Upper lobe of left lung (tissue), 6 donors: ENCODE measurements around the gene ZNF334. TPM values are rescaled to one million over a fixed set of nuclear protein-coding genes. Genes with fewer than 3 reads are reported as not detected.

Source experiments
- ATAC-seq, 2 donors: fragments of 200-7000 bp; cut with Tn5 transposase; one replicate each; pipeline ENCODE4 v1.9.1; 2022; ENCODE audit warnings: mild to moderate bottlenecking in 2 of 2, moderate library complexity in 2 of 2; ENCODE audit not compliant: low FRiP score in 2 of 2
- DNase-seq, 2 donors: peaks; one replicate each; pipeline ENCODE4 v3.0.0-alpha.2; 2019 to 2020
- H3K27ac ChIP-seq, 4 donors: fragments of 200-600 bp; sonication (generic); one replicate each; pipeline ENCODE4 v1.5.1; 2016 to 2019
- H3K27me3 ChIP-seq, 4 donors: fragments of 200-600 bp; sonication (generic); one replicate each; pipeline ENCODE4 v1.5.1; 2017 to 2019
- H3K36me3 ChIP-seq, 4 donors: fragments of 200-600 bp; sonication (generic); one replicate each; pipeline ENCODE4 v1.5.1; 2016 to 2019
- H3K4me1 ChIP-seq, 4 donors: fragments of 200-600 bp; sonication (generic); one replicate each; pipeline ENCODE4 v1.5.1; 2018 to 2019
- H3K4me3 ChIP-seq, 4 donors: fragments of 200-600 bp; sonication (generic); one replicate each; pipeline ENCODE4 v1.5.1; 2017 to 2019; ENCODE audit warnings: mild to moderate bottlenecking in 2 of 4, moderate library complexity in 1 of 4
- H3K9me3 ChIP-seq, 4 donors: fragments of 200-600 bp; sonication (generic); one replicate each; pipeline ENCODE4 v1.5.1; 2018 to 2019
- CTCF ChIP-seq, 6 experiments: fragments of 450-650 bp in 4 of 6; fragments of 200-600 bp in 2 of 6; sonication (generic) in 2 of 6; IDR thresholded peaks; one replicate each; pipeline ENCODE4 v1.5.1; 2016 to 2019; ENCODE audit warnings: antibody characterized with exemption in 6 of 6
- EP300 ChIP-seq, 4 donors: sonication (generic); formaldehyde crosslinking; IDR thresholded peaks; one replicate each; pipeline ENCODE4 v1.5.1; 2017; ENCODE audit warnings: antibody characterized with exemption in 4 of 4, control low read depth in 2 of 4
- POLR2A ChIP-seq, 4 donors: fragments of 450-650 bp; IDR thresholded peaks; one replicate each; pipeline ENCODE4 v1.5.1; 2016 to 2017; ENCODE audit warnings: antibody characterized with exemption in 4 of 4, mild to moderate bottlenecking in 2 of 4
- POLR2AphosphoS5 ChIP-seq, 2 donors: sonication (generic); formaldehyde crosslinking; IDR thresholded peaks; one replicate each; pipeline ENCODE4 v1.5.1; 2017; ENCODE audit warnings: antibody characterized with exemption in 2 of 2
- WGBS, 2 donors: methylation state at CpG; one replicate each; pipeline ENCODE4 v1.1.5; 2017 to 2018; 5-methylcytosine and 5-hydroxymethylcytosine counted together
- total RNA-seq, 6 donors: library from RNA; depleted of rRNA in 4 of 6; stranded (reverse); fragments of >200 nt in 4 of 6; gene quantifications; one replicate each; pipeline versions ENCODE4 v1.1.0 to v1.2.1, GENCODE V29; 2016 to 2021
- donor health status: DM: no; HTN: no; CAD: no; lungs with moderate emphysema.
- donor health status: DM: no; HTN: yes; CAD: no; lungs with severe emphysema.

The ZNF334 gene
- total RNA-seq, 6 donors from 2014 or later: 1.9 to 27.2 (median 5.2) TPM

GRCh38 chr20:46554828-46555227 is 41.5 kb upstream of the ZNF334 start:
- Histone ChIP-seq H3K4me1 (peaks cover 0 to 5% (median 2%) of the 10 kb centered on the region in 4 donors), H3K36me3 (no peaks in the 10 kb centered on the region), H3K9me3 (no peaks in the 10 kb centered on the region), H3K4me3 (no peak overlapping the region), H3K27ac (no peak overlapping the region), H3K27me3 (no peaks in the 10 kb centered on the region)
- ATAC-seq (no peak), DNase-seq (no peak)
- TF ChIP-seq CTCF (IDR thresholded peaks at IDR 0.05): no peak
- TF ChIP-seq EP300 (IDR thresholded peaks at IDR 0.05): no peak
- no peak for TF ChIP-seq POLR2A (IDR thresholded peaks at IDR 0.05)
- TF ChIP-seq POLR2AphosphoS5 (IDR thresholded peaks at IDR 0.05): no peak
- WGBS, 2 donors: 74 to 78% methylated on average over 3 of the region's 3 CpGs

- Histone ChIP-seq H3K27ac (no peak overlapping the region), H3K9me3 (no peaks in the 10 kb centered on the region), H3K4me3 (no peak overlapping the region), H3K4me1 (peaks cover 0 to 5% (median 2%) of the 10 kb centered on the region in 4 donors), H3K27me3 (no peaks in the 10 kb centered on the region), H3K36me3 (no peaks in the 10 kb centered on the region)
- no peak for ATAC-seq
- WGBS, 2 donors: 81 to 88% methylated on average over 3 of the region's 3 CpGs
- no peak for TF ChIP-seq CTCF (IDR thresholded peaks at IDR 0.05)
- DNase-seq: no peak
Observed at GRCh38 chr20:46553926-46554325, 40.6 kb upstream of the ZNF334 start.

GRCh38 chr20:46552460-46553420 is 39.4 kb upstream of the ZNF334 start:
- no peak for TF ChIP-seq EP300 (IDR thresholded peaks at IDR 0.05)
- TF ChIP-seq POLR2A (IDR thresholded peaks at IDR 0.05): no peak
- no peak for TF ChIP-seq POLR2AphosphoS5 (IDR thresholded peaks at IDR 0.05)
- no peak for TF ChIP-seq CTCF (IDR thresholded peaks at IDR 0.05)
- Histone ChIP-seq H3K36me3 (no peaks in the 10 kb centered on the region), H3K4me1 (peaks cover 0 to 5% (median 2%) of the 10 kb centered on the region in 4 donors), H3K9me3 (no peaks in the 10 kb centered on the region), H3K27me3 (no peaks in the 10 kb centered on the region), H3K27ac (no peak overlapping the region), H3K4me3 (no peak overlapping the region)
- DNase-seq (no peak), ATAC-seq (no peak)
- 58 to 67% methylated on average over 4 of the region's 4 CpGs for WGBS, 2 donors

- no peak for DNase-seq
- 68 to 80% methylated on average over 9 to 12 of the region's 12 CpGs for WGBS, 2 donors
- TF ChIP-seq POLR2AphosphoS5 (IDR thresholded peaks at IDR 0.05) (no peak), CTCF (IDR thresholded peaks at IDR 0.05) (no peak), EP300 (IDR thresholded peaks at IDR 0.05) (no peak), POLR2A (IDR thresholded peaks at IDR 0.05) (no peak)
- H3K9me3 ChIP-seq: no peaks in the 10 kb centered on the region
- no peak for ATAC-seq
- no peaks in the 10 kb centered on the region for H3K36me3 ChIP-seq
- no peak overlapping the region for H3K4me3 ChIP-seq
- H3K27ac ChIP-seq: no peak overlapping the region
- H3K4me1 ChIP-seq: peaks cover 0 to 5% (median 2%) of the 10 kb centered on the region in 4 donors
- H3K27me3 ChIP-seq: no peaks in the 10 kb centered on the region
Observed at GRCh38 chr20:46551522-46552381, 38.4 kb upstream of the ZNF334 start.
